HepG2 (cell line): Measurements from ENCODE around the gene DLL3. TPM values are rescaled to one million over a fixed set of nuclear protein-coding genes. Genes with fewer than 3 reads are reported as not detected.
A peak's percentile ranks its signal among the peaks of the same experiment; 100 is the strongest.

ENCODE experiments used
- CREM ChIP-seq, 2 experiments: sonication (generic) in 1 of 2; formaldehyde crosslinking in 1 of 2; IDR thresholded peaks; 2 replicates each; pipeline versions ENCODE4 v1.4.0 to v1.6.1; 2016 to 2020; ENCODE audit warnings: antibody characterized with exemption in 1 of 2, mild to moderate bottlenecking in 1 of 2, missing genetic modification reagents in 1 of 2
- DBP ChIP-seq: sonication (generic); formaldehyde crosslinking; IDR thresholded peaks from 2 replicates; pipeline ENCODE4 v1.4.0; 2020; ENCODE audit warnings: missing genetic modification reagents; ENCODE audit errors: not compliant biosample characterization
- FOXJ3 ChIP-seq: sonication (generic); formaldehyde crosslinking; IDR thresholded peaks from 2 replicates; pipeline ENCODE4 v1.4.0; 2020; ENCODE audit warnings: missing genetic modification reagents, mild to moderate bottlenecking, borderline replicate concordance
- FOXK2 ChIP-seq: fragments of 450-650 bp; IDR thresholded peaks from 2 replicates; pipeline ENCODE4 v1.6.1; 2016
- HDAC2 ChIP-seq: sonication (generic); formaldehyde crosslinking; IDR thresholded peaks from 2 replicates; pipeline ENCODE4 v1.4.0; 2020; ENCODE audit warnings: missing genetic modification reagents
- HINFP ChIP-seq: sonication (generic); formaldehyde crosslinking; IDR thresholded peaks from 2 replicates; pipeline ENCODE4 v1.4.0; 2020; ENCODE audit warnings: low read depth, mild to moderate bottlenecking, missing genetic modification reagents
- HNF4G ChIP-seq, 2 experiments: sonication (generic) in 1 of 2; formaldehyde crosslinking in 1 of 2; IDR thresholded peaks; 2 replicates each; pipeline versions ENCODE4 v1.4.0 to v1.6.1; 2011 to 2020; ENCODE audit warnings: borderline replicate concordance in 2 of 2, low read depth in 2 of 2, mild to moderate bottlenecking in 2 of 2, low read length in 1 of 2, missing genetic modification reagents in 1 of 2, moderate library complexity in 1 of 2
- NCOA2 ChIP-seq: sonication (generic); formaldehyde crosslinking; IDR thresholded peaks from 2 replicates; pipeline ENCODE4 v1.8.0; 2022; ENCODE audit warnings: inconsistent platforms
- NFRKB ChIP-seq: fragments of 450-650 bp; IDR thresholded peaks from 2 replicates; pipeline ENCODE4 v1.6.1; 2017
- POGK ChIP-seq: sonication (generic); formaldehyde crosslinking; conservative IDR thresholded peaks from 2 replicates; pipeline ENCODE4 v1.8.0; 2022; ENCODE audit warnings: mild to moderate bottlenecking, moderate library complexity, missing genetic modification reagents
- PRDM10 ChIP-seq: sonication (generic); formaldehyde crosslinking; IDR thresholded peaks from 2 replicates; pipeline ENCODE4 v1.4.0; 2020; ENCODE audit warnings: low read depth, missing genetic modification reagents
- TEAD2 ChIP-seq: sonication (generic); formaldehyde crosslinking; IDR thresholded peaks from 2 replicates; pipeline ENCODE4 v1.9.0; 2021; ENCODE audit warnings: missing genetic modification reagents
- TOPORS ChIP-seq: sonication (generic); formaldehyde crosslinking; IDR thresholded peaks from 2 replicates; pipeline ENCODE4 v1.8.0; 2023; ENCODE audit warnings: mild to moderate bottlenecking, missing genetic modification reagents
- U2AF1 ChIP-seq: fragments of 200-400 bp; formaldehyde crosslinking; optimal IDR thresholded peaks from 2 replicates; pipeline ENCODE3; 2017; ENCODE audit warnings: mild to moderate bottlenecking, low read depth, low read length
- XRCC5 ChIP-seq: fragments of 200-400 bp; formaldehyde crosslinking; optimal IDR thresholded peaks from 2 replicates; pipeline ENCODE3; 2017; ENCODE audit warnings: mild to moderate bottlenecking, low read length
- ZBTB3 ChIP-seq: sonication (generic); formaldehyde crosslinking; IDR thresholded peaks from 2 replicates; pipeline ENCODE4 v1.4.0; 2020; ENCODE audit warnings: low read depth, mild to moderate bottlenecking, moderate library complexity, missing genetic modification reagents, borderline replicate concordance
- ZNF17 ChIP-seq: sonication (generic); formaldehyde crosslinking; IDR thresholded peaks from 2 replicates; pipeline ENCODE4 v1.5.0; 2020; ENCODE audit warnings: mild to moderate bottlenecking, missing genetic modification reagents
- ZNF30 ChIP-seq: sonication (generic); formaldehyde crosslinking; IDR thresholded peaks from 2 replicates; pipeline ENCODE4 v1.5.0; 2020; ENCODE audit warnings: mild to moderate bottlenecking, missing genetic modification reagents
- ZNF556 ChIP-seq: sonication (generic); formaldehyde crosslinking; IDR thresholded peaks from 2 replicates; pipeline ENCODE4 v1.4.0; 2020; ENCODE audit warnings: mild to moderate bottlenecking, missing genetic modification reagents, borderline replicate concordance
- ZNF75D ChIP-seq: sonication (generic); formaldehyde crosslinking; IDR thresholded peaks from 2 replicates; pipeline ENCODE4 v1.8.1; 2023; ENCODE audit warnings: missing genetic modification reagents, mild to moderate bottlenecking, borderline replicate concordance
- ZNF792 ChIP-seq: IDR thresholded peaks from 2 replicates; pipeline ENCODE4 v1.6.1; 2016
- polyA plus RNA-seq, 8 experiments: library from polyadenylated mRNA; depleted of rRNA in 3 of 8; stranded (reverse) in 7 of 8; unstranded in 1 of 8; fragments of >200 nt; fragmentation: Illumina TruSeq in 4 of 8; extraction: Trizol in 4 of 8; gene quantifications; 2 replicates each; pipeline versions ENCODE4 v1.2.1 to v1.2.3, GENCODE V29; 2011 to 2016; ENCODE audit warnings: low read depth in 4 of 8, missing spikeins in 1 of 8, mixed read lengths in 1 of 8; ENCODE audit not compliant: insufficient read depth in 1 of 8
- total RNA-seq, 5 experiments: library from RNA; depleted of rRNA; stranded (reverse); fragments of >200 nt; fragmentation: Illumina TruSeq; extraction: Trizol; gene quantifications; 2 replicates each; pipeline ENCODE4 v1.2.3, GENCODE V29; 2016; ENCODE audit warnings: low read depth in 1 of 5

The DLL3 gene
- total and polyA plus RNA-seq, 2 of the 13 experiments (the other 11 are each of a cell fraction or from before 2014, with no cell fraction given), result 0.35 to 0.55 TPM

- peak; percentile 74; the same call in 1 of the 2 replicates for TF ChIP-seq POGK
- peak; percentile 83; the same call in 1 of the 2 replicates for TF ChIP-seq ZNF792 (CRISPR knock-in tag)
- no peak for TF ChIP-seq NFRKB
- peak; percentile 26; the same call in 1 of the 2 replicates for TF ChIP-seq HNF4G (IDR thresholded peaks at IDR 0.05; ENCODE audit: borderline replicate concordance, low read depth, low read length)
- TF ChIP-seq HNF4G (CRISPR knock-in tag; IDR thresholded peaks at IDR 0.05; ENCODE audit: borderline replicate concordance, low read depth), result no peak; the same call in 1 of the 2 replicates
- no peak for TF ChIP-seq FOXK2
- TF ChIP-seq XRCC5, result peak; percentile 82
- peak; percentile 66 for TF ChIP-seq CREM (IDR thresholded peaks at IDR 0.05)
- 0 out of 2 replicates have a peak, but pooled peaks have one; percentile 28 for TF ChIP-seq CREM (CRISPR knock-in tag; IDR thresholded peaks at IDR 0.05)
- no peak for TF ChIP-seq PRDM10 (CRISPR knock-in tag)
- TF ChIP-seq ZNF17 (CRISPR knock-in tag), result no peak
- no peak for TF ChIP-seq U2AF1
- TF ChIP-seq ZNF556, result peak; percentile 78; the same call in 1 of the 2 replicates
- TF ChIP-seq ZBTB3 (CRISPR knock-in tag), result no peak
- TF ChIP-seq NCOA2 (CRISPR knock-in tag), result no peak
- no peak for TF ChIP-seq FOXJ3
- no peak for TF ChIP-seq DBP (CRISPR knock-in tag)
- TF ChIP-seq HINFP (CRISPR knock-in tag), result 0 out of 2 replicates have a peak, but pooled peaks have one; percentile 53
- TF ChIP-seq TOPORS (CRISPR knock-in tag), result peak; percentile 77; the same call in 1 of the 2 replicates
- TF ChIP-seq ZNF75D (CRISPR knock-in tag), result no peak
- TF ChIP-seq HDAC2 (CRISPR knock-in tag), result peak; percentile 63
- peak; percentile 77; the same call in 1 of the 2 replicates for TF ChIP-seq ZNF30 (CRISPR knock-in tag)
- no peak for TF ChIP-seq TEAD2
Measured at GRCh38 chr19:39480337-39481228, 18.2 kb upstream of the DLL3 start, which contains the start of gene TIMM50 (continued).
